Body of pancreas (tissue), 4 donors: ENCODE measurements around the gene VAV2. TPM values are rescaled to one million over a fixed set of nuclear protein-coding genes. Genes with fewer than 3 reads are reported as not detected.

Experiments used
- ATAC-seq: fragments of 150-250 bp; one replicate; pipeline ENCODE4 v1.9.1; 2016
- DNase-seq, 4 donors: peaks; one replicate each; pipeline ENCODE4 v3.0.0-alpha.2; 2019
- H3K27ac ChIP-seq, 4 donors: fragments of 200-600 bp; sonication (generic); 1 replicate in 3 of 4; 2 replicates in 1 of 4; pipeline versions ENCODE4 v1.5.1 to v1.6.1; 2016 to 2019; ENCODE audit warnings: mild to moderate bottlenecking in 1 of 4, mixed read lengths in 1 of 4, moderate library complexity in 1 of 4
- H3K27me3 ChIP-seq, 2 donors: fragments of 200-600 bp; sonication (generic); one replicate each; pipeline ENCODE4 v1.6.0; 2016; ENCODE audit warnings: mild to moderate bottlenecking in 1 of 2
- H3K36me3 ChIP-seq, 2 donors: fragments of 200-600 bp; sonication (generic); replicated peaks in 1 of 2; 2 replicates each; pipeline ENCODE4 v1.5.1; 2016; ENCODE audit warnings: low read depth in 2 of 2; ENCODE audit not compliant: insufficient read depth in 1 of 2
- H3K4me1 ChIP-seq: fragments of 200-600 bp; sonication (generic); one replicate; pipeline ENCODE4 v1.6.0; 2016
- H3K4me3 ChIP-seq, 2 donors: fragments of 200-600 bp; sonication (generic); 1 replicate in 1 of 2; 2 replicates in 1 of 2; pipeline ENCODE4 v1.5.1; 2016 to 2019
- H3K9me3 ChIP-seq, 3 donors: fragments of 200-600 bp; sonication (generic); 1 replicate in 2 of 3; 2 replicates in 1 of 3; pipeline ENCODE4 v1.5.1; 2016
- CTCF ChIP-seq, 7 experiments: fragments of 450-650 bp in 4 of 7; fragments of 200-600 bp in 3 of 7; sonication (generic) in 3 of 7; IDR thresholded peaks; one replicate each; pipeline ENCODE4 v1.5.1; 2016 to 2019; ENCODE audit warnings: antibody characterized with exemption in 7 of 7
- POLR2A ChIP-seq, 3 donors: fragments of 450-650 bp; IDR thresholded peaks; one replicate each; pipeline ENCODE4 v1.6.1; 2016; ENCODE audit warnings: antibody characterized with exemption in 3 of 3, mild to moderate bottlenecking in 2 of 3
- WGBS, 2 donors: methylation state at CpG; one replicate each; pipeline ENCODE4 v1.1.5; 2017; 5-methylcytosine and 5-hydroxymethylcytosine counted together
- intact Hi-C: fragments of 100-400 bp; cut with DNase I; formaldehyde crosslinking; loops from one replicate; pipeline ENCODE4 v1.15.1; 2023
- total RNA-seq, 2 donors: library from RNA; depleted of rRNA; stranded (reverse); fragments of >200 nt; gene quantifications; one replicate each; pipeline ENCODE4 v1.1.0, GENCODE V29; 2016

Gene VAV2
- total RNA-seq, 2 donors from 2014 or later: 31.6 to 32.3 TPM

- Histone ChIP-seq H3K36me3 (no peaks in the 10 kb centered on the region), H3K4me1 (no peaks in the 10 kb centered on the region), H3K27me3 (no peaks in the 10 kb centered on the region), H3K27ac (no peak overlapping the region), H3K9me3 (no peaks in the 10 kb centered on the region), H3K4me3 (no peak overlapping the region)
- ATAC-seq (no peak), DNase-seq (no peak)
- 63 to 71% methylated on average over 5 to 20 of the region's 20 CpGs for WGBS, 2 donors
- TF ChIP-seq POLR2A (IDR thresholded peaks at IDR 0.05): no peak
- intact Hi-C loops: loop anchor here (10.0 kb wide), 1 partner anchor 470 kb away; the partner anchor contains the start of gene ADAMTSL2
Observed at GRCh38 chr9:134004131-134004873, 12.2 kb upstream of the VAV2 start.

GRCh38 chr9:134003237-134003636 is 11.1 kb upstream of the VAV2 start:
- no peak for DNase-seq
- Histone ChIP-seq H3K27ac (no peak overlapping the region), H3K4me1 (no peaks in the 10 kb centered on the region), H3K9me3 (no peaks in the 10 kb centered on the region), H3K4me3 (no peak overlapping the region), H3K36me3 (no peaks in the 10 kb centered on the region), H3K27me3 (no peaks in the 10 kb centered on the region)
- 69 to 76% methylated on average over 2 of the region's 2 CpGs for WGBS, 2 donors
- ATAC-seq: no peak
- TF ChIP-seq CTCF (IDR thresholded peaks at IDR 0.05) (no peak), POLR2A (IDR thresholded peaks at IDR 0.05) (no peak)
- intact Hi-C loops: loop anchor here (10.0 kb wide), 1 partner anchor 468 kb away; the partner anchor contains the start of gene ADAMTSL2

- no peaks in the 10 kb centered on the region for H3K27me3 ChIP-seq
- intact Hi-C loops: loop anchor here (10.0 kb wide), 1 partner anchor 468 kb away; the partner anchor contains the start of gene ADAMTSL2
- H3K27ac ChIP-seq: no peak overlapping the region
- no peaks in the 10 kb centered on the region for H3K36me3 ChIP-seq
- no peak for TF ChIP-seq POLR2A (IDR thresholded peaks at IDR 0.05)
- TF ChIP-seq CTCF (IDR thresholded peaks at IDR 0.05): no peak
- no peaks in the 10 kb centered on the region for H3K9me3 ChIP-seq
- ATAC-seq (no peak), DNase-seq (no peak)
- no peak overlapping the region for H3K4me3 ChIP-seq
- H3K4me1 ChIP-seq: no peaks in the 10 kb centered on the region
- 75 to 86% methylated on average over 2 of the region's 2 CpGs for WGBS, 2 donors
Observed at GRCh38 chr9:134002796-134003195, 10.7 kb upstream of the VAV2 start.

GRCh38 chr9:133999851-134000265 is 7.7 kb upstream of the VAV2 start:
- Histone ChIP-seq H3K4me3 (no peak overlapping the region), H3K36me3 (no peaks in the 10 kb centered on the region), H3K4me1 (no peaks in the 10 kb centered on the region), H3K27me3 (no peaks in the 10 kb centered on the region), H3K27ac (no peak overlapping the region), H3K9me3 (no peaks in the 10 kb centered on the region)
- ATAC-seq (no peak), DNase-seq (no peak)
- intact Hi-C loops: loop anchor here (5.0 to 10.0 kb wide), 2 partner anchors 208 to 465 kb away; partner anchors contain the start of gene ADAMTSL2
- TF ChIP-seq CTCF (IDR thresholded peaks at IDR 0.05) (no peak), POLR2A (IDR thresholded peaks at IDR 0.05) (no peak)
- 81 to 84% methylated on average over 3 to 6 of the region's 6 CpGs for WGBS, 2 donors

GRCh38 chr9:133998915-133999595 is 6.9 kb upstream of the VAV2 start:
- Histone ChIP-seq H3K27me3 (no peaks in the 10 kb centered on the region), H3K36me3 (no peaks in the 10 kb centered on the region), H3K9me3 (no peaks in the 10 kb centered on the region), H3K4me3 (no peak overlapping the region), H3K27ac (no peak overlapping the region), H3K4me1 (peaks cover 3% of the 10 kb centered on the region)
- TF ChIP-seq CTCF (IDR thresholded peaks at IDR 0.05): no peak
- TF ChIP-seq POLR2A (IDR thresholded peaks at IDR 0.05): no peak
- 97 to 100% methylated on average over 1 of the region's 1 CpG for WGBS, 2 donors
- DNase-seq (no peak), ATAC-seq (no peak)
- intact Hi-C loops: loop anchor here (5.0 kb wide), 1 partner anchor 207 kb away; no protein-coding TSS in a partner anchor
